BE2C (cell line): Measurements from ENCODE around the gene NT5DC4.

Experiments used
- DNase-seq: peaks from one replicate; pipeline ENCODE4 v3.0.0-alpha.2; 2020
- H3K27me3 ChIP-seq: fragments of 250-450 bp; sonication (Bioruptor Pico); 2 replicates; pipeline ENCODE4 v1.5.1; 2020; ENCODE audit warnings: mild to moderate bottlenecking
- H3K36me3 ChIP-seq: fragments of 250-450 bp; sonication (Bioruptor Pico); 2 replicates; pipeline ENCODE4 v1.5.1; 2020; ENCODE audit warnings: mild to moderate bottlenecking
- H3K4me1 ChIP-seq: fragments of 250-450 bp; sonication (Bioruptor Pico); 2 replicates; pipeline ENCODE4 v1.5.1; 2020
- H3K4me3 ChIP-seq: 2 replicates; pipeline ENCODE4 v1.5.1; 2011; ENCODE audit warnings: low read depth, low read length
- H3K9me3 ChIP-seq: fragments of 250-450 bp; sonication (Bioruptor Pico); 2 replicates; pipeline ENCODE4 v1.5.1; 2020
- TF ChIP-seq, protein P1 (sequence below): IDR thresholded peaks from 2 replicates; pipeline ENCODE4 v1.5.1; 2012; ENCODE audit warnings: mild to moderate bottlenecking, low read depth, low read length

Gene NT5DC4

DNA sequence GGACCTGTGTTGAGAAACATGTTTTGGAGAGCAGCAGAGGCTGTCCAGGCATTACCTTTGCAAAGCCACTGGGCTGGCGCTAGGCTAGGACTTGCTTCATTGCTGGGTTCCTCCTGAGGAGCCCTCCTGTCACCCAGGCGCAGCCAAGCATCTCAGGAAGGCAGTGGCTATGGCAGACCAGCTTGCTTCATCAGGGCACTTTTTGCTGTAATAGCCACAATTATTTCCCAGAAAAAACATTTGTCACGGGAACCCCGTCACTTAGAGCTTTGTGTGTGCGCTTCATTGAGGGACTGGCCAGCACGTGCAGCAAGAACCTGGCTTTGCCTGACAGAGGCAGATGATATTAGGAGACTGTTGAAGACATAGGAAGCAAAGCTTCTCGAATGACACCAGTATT lies 38.7 kb upstream of the NT5DC4 start:
- TF ChIP-seq, protein P1, sequence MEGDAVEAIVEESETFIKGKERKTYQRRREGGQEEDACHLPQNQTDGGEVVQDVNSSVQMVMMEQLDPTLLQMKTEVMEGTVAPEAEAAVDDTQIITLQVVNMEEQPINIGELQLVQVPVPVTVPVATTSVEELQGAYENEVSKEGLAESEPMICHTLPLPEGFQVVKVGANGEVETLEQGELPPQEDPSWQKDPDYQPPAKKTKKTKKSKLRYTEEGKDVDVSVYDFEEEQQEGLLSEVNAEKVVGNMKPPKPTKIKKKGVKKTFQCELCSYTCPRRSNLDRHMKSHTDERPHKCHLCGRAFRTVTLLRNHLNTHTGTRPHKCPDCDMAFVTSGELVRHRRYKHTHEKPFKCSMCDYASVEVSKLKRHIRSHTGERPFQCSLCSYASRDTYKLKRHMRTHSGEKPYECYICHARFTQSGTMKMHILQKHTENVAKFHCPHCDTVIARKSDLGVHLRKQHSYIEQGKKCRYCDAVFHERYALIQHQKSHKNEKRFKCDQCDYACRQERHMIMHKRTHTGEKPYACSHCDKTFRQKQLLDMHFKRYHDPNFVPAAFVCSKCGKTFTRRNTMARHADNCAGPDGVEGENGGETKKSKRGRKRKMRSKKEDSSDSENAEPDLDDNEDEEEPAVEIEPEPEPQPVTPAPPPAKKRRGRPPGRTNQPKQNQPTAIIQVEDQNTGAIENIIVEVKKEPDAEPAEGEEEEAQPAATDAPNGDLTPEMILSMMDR = no peak
- H3K4me1 ChIP-seq = no peaks in the 10 kb centered on the region
- H3K9me3 ChIP-seq = no peaks in the 10 kb centered on the region
- no peaks in the 10 kb centered on the region for H3K27me3 ChIP-seq
- no peak for DNase-seq
- no peak overlapping the region for H3K4me3 ChIP-seq
- H3K36me3 ChIP-seq = no peaks in the 10 kb centered on the region

DNA sequence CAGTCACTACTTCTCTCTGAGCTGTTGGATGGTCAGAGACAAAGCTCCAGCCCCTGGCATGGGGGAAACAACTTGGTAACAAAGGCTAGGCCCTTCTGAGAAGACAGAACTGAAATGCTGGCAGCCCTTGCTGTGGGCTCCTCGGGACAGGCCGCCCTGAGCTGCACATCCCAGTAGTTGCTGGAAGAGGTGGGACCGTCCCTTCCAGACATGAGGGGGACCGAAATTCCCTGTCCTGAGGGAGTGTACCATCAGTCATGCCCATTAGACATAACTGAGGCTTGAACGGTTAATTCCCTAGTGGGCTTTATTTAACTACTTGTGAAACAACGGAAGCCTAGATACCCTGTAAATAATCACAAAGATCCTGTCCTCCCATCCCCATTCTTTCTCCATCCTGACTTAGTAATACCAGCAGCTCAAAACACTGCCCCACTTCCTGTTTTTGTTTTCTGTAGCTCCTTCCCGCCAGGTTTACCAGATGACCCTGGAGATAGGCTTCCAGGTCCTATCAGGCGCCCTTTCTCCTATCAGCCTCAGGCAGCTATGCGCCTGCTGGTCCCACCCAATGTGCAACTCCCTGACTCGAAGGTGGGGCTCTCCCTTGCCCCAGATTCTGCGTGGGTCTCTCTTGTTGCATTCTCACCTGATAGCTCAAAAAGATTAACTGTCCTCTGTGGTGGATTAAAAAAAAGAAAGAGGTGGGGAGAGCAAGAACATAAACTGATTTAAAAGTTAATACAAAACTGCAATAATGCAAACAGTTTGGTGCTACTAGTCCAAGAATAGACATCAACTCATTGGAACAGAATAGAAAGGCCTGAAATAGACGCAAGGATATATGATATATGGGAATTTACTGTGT lies 37.0 kb upstream of the NT5DC4 start:
- Histone ChIP-seq H3K4me1 (no peaks in the 10 kb centered on the region), H3K9me3 (no peaks in the 10 kb centered on the region), H3K4me3 (no peak overlapping the region), H3K36me3 (no peaks in the 10 kb centered on the region), H3K27me3 (no peaks in the 10 kb centered on the region)
- no peak for DNase-seq
- TF ChIP-seq, protein P1 = no peak

DNA sequence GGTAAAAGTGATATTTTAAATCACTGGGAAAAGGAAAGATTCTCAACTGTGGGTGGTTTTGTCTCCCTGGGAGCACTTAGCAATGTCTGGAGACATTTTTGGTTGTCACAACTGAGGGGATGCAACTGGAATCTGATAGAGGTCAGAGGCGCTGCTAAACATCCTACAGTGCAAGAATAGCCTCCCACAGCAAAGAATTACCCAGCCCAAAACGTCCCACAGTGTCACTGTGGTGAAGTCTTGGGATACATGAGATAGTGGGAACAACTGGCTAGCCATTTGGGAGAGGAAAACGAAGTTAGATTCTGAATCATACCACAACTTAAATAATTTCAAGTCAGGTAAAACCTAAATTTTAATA lies 36.4 kb upstream of the NT5DC4 start:
- TF ChIP-seq, protein P1 = no peak
- H3K36me3 ChIP-seq = no peaks in the 10 kb centered on the region
- H3K4me3 ChIP-seq = no peak overlapping the region
- no peaks in the 10 kb centered on the region for H3K27me3 ChIP-seq
- H3K4me1 ChIP-seq = no peaks in the 10 kb centered on the region
- no peaks in the 10 kb centered on the region for H3K9me3 ChIP-seq
- DNase-seq = no peak

DNA sequence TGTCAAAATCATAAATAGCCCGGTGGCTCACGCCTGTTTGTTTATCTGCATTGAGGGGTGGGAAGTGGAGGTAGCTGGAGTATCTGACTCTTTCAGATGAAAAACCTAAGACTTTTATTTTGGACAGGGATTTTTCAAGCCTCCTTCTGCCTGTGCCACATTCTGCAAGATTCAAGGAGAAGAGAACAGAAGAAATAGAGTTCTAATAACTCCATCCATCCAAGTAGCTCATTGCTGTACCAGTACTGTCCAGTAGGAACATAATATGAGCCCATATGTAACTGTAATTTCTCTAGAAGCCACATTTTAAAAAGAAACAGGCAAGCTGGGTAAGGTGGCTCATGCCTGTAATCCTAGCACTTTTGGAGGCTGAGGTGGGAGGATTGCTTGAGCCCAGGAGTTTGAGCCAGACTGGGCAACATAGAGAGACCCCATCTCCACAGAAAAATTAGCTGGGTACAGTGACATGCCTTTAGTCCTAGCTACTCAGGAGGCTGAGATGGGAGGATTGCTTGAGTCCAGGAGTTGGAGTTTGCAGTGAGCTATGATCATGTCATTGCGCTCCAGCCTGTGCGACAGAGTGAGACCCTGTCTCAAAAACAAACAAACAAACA lies 35.4 kb upstream of the NT5DC4 start:
- DNase-seq = no peak
- H3K4me1 ChIP-seq = no peaks in the 10 kb centered on the region

DNA sequence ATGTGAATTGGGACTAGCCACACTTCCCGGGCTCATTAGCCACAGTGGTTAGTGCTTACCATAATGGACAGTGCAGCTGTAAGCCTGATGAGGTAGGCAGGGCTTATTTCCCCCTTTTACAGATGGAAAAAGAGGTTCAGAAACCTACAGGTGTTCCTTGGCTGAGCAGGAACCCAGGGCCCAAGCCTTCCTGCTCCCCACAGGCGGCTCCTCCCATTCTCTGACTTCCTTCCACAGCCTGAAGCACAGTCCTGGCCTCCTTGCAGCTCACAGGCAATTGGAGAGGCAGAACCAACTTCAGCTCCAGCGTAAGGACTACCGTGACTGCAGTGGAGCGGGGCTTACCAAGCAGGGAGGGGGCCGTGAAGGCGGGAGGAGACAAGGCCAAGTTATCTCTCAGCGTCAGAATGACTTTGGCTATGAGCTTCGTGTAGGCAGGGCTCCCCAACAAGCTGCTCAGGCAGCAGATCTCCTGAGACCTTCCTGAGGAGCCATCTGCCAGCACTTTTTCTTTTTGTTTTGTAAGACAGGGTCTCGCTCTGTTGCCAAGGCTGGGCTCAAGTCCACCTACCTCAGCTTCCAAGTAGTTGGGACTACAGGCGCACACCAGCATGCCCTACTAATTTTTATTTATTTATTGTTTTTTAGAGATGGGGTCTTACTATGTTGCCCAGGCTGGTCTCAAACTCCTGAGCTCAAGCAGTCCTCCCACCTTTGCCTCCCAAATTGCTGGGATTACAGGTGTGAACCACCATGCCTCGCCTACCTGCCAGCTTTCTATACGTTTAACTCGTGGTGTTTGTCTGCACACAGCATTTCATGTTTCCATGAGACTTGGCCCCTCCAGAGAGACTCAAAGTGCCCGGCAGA lies 34.2 kb upstream of the NT5DC4 start:
- no peak for DNase-seq
- Histone ChIP-seq H3K4me3 (no peak overlapping the region), H3K9me3 (no peaks in the 10 kb centered on the region), H3K27me3 (no peaks in the 10 kb centered on the region), H3K4me1 (no peaks in the 10 kb centered on the region), H3K36me3 (no peaks in the 10 kb centered on the region)
- TF ChIP-seq, protein P1 = no peak

More for the DNA sequence above, 35.4 kb upstream of the NT5DC4 start:
- Histone ChIP-seq H3K9me3 (no peaks in the 10 kb centered on the region), H3K4me3 (no peak overlapping the region), H3K27me3 (no peaks in the 10 kb centered on the region), H3K36me3 (no peaks in the 10 kb centered on the region)
- TF ChIP-seq, protein P1 = no peak
